Upper lobe of left lung (tissue), 4 donors: ENCODE results near the gene UBQLN2.

ENCODE experiments used
- POLR2AphosphoS5 ChIP-seq, 2 donors: sonication (generic); formaldehyde crosslinking; IDR thresholded peaks; one replicate each; pipeline ENCODE4 v1.5.1; 2017; ENCODE audit warnings: antibody characterized with exemption in 2 of 2
- TF ChIP-seq, protein P1 (sequence below), 6 experiments: fragments of 450-650 bp in 4 of 6; fragments of 200-600 bp in 2 of 6; sonication (generic) in 2 of 6; IDR thresholded peaks; one replicate each; pipeline ENCODE4 v1.5.1; 2016 to 2019; ENCODE audit warnings: antibody characterized with exemption in 6 of 6

DNA sequence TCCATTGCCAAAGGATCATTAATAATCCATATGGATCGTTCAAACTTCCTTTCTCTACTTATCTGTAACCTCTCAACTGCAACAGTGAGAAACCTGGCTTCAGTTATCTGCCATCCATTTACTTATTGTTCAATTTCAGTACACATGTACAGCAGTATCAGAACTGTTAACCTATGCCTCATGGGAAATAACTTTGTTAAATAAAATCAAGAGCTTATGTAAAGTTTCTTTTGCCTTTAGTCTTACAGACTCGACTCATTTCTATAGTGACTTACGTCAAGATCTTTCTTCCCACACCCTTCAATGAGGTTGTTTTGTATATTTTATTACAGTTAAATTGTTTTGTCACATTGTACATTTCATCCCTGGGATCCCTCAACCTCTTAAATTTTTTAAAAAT, 11.4 kb downstream of the UBQLN2 start:
- TF ChIP-seq, protein P1, sequence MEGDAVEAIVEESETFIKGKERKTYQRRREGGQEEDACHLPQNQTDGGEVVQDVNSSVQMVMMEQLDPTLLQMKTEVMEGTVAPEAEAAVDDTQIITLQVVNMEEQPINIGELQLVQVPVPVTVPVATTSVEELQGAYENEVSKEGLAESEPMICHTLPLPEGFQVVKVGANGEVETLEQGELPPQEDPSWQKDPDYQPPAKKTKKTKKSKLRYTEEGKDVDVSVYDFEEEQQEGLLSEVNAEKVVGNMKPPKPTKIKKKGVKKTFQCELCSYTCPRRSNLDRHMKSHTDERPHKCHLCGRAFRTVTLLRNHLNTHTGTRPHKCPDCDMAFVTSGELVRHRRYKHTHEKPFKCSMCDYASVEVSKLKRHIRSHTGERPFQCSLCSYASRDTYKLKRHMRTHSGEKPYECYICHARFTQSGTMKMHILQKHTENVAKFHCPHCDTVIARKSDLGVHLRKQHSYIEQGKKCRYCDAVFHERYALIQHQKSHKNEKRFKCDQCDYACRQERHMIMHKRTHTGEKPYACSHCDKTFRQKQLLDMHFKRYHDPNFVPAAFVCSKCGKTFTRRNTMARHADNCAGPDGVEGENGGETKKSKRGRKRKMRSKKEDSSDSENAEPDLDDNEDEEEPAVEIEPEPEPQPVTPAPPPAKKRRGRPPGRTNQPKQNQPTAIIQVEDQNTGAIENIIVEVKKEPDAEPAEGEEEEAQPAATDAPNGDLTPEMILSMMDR (IDR thresholded peaks at IDR 0.05) = no peak
- TF ChIP-seq POLR2AphosphoS5 (IDR thresholded peaks at IDR 0.05) = no peak
